Neural crest cell (in vitro differentiated cells): ENCODE measurements around the gene USH1G. TPM values are rescaled to one million over a fixed set of nuclear protein-coding genes. Genes with fewer than 3 reads are reported as not detected.
A peak's percentile ranks its signal among the peaks of the same experiment; 100 is the strongest.

Source experiments
- DNase-seq: peaks from one replicate; pipeline ENCODE4 v3.0.0; 2021; ENCODE audit warnings: low read depth, mixed read lengths, low spot score
- H3K27ac Mint-ChIP-seq: one replicate; pipeline ENCODE4 v1.8.0; 2021; ENCODE audit warnings: mild to moderate bottlenecking, mixed read lengths; ENCODE audit not compliant: unreplicated experiment
- H3K27me3 Mint-ChIP-seq: 2 replicates; pipeline ENCODE4 v1.8.0; 2021; ENCODE audit warnings: low read depth, mild to moderate bottlenecking, mixed read lengths
- H3K36me3 Mint-ChIP-seq: 2 replicates; pipeline ENCODE4 v1.8.0; 2021; ENCODE audit warnings: low read depth, mild to moderate bottlenecking, mixed read lengths
- H3K4me1 Mint-ChIP-seq: 2 replicates; pipeline ENCODE4 v1.8.0; 2021; ENCODE audit warnings: mixed read lengths
- H3K4me3 Mint-ChIP-seq: one replicate; pipeline ENCODE4 v1.8.0; 2021; ENCODE audit warnings: mild to moderate bottlenecking, mixed read lengths
- H3K9me3 Mint-ChIP-seq: 2 replicates; pipeline ENCODE4 v1.8.0; 2021; ENCODE audit warnings: mixed read lengths
- total RNA-seq: library from RNA; stranded (reverse); gene quantifications from 2 replicates; pipeline ENCODE4 v1.2.1, GENCODE V29; 2021
- TF ChIP-seq, protein P1 (sequence below): fragments of 200-600 bp; sonication (generic); conservative IDR thresholded peaks from 2 replicates; pipeline ENCODE4 v1.5.0; 2021; ENCODE audit warnings: antibody characterized with exemption, mild to moderate bottlenecking

Gene USH1G
- total RNA-seq, 1 donor from 2014 or later = not detected

DNA sequence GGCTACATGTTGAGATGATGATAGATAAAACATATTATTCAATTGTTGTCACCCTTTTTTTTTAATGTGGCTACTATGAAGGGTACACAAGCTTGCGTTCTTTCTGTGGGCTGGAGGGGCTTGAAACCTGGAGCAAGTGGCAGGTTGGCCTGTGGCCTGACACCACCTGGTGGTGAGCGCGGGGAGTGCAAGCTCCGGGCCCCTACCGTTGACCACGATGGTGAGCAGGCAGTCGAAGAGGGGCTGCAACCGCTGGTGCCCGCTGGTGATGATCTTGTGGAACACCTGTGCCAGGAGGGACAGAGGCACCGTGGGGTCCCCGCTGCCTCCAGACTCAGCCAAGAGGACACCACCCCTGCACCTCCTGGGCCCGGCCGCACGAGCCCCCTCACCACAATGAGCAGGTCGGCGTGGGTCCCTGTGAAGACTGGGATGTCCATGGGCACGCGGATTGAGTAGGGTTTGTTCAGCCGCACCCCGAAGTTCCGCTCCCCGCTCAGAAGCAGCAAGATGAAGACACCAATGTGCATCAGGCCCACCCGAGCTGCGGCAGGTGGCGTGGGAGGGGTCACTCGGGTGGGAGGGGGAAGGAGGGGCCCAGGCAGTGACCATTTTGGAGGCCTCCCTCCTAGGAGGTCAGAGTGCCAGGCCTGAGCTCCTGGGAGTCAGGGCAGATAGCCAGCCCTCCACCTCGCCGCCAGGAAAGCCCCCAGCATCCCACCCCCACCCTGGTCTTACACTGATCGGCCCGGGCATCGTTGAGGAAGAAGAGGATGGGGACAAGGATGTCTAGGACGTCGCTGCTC, 35.1 kb upstream of the USH1G start:
- Mint-ChIP-seq H3K27me3 (peaks cover 18% of the 10 kb centered on the region), H3K4me3 (no peak overlapping the region), H3K9me3 (no peaks in the 10 kb centered on the region), H3K27ac (no peak overlapping the region), H3K36me3 (no peaks in the 10 kb centered on the region), H3K4me1 (peaks cover 3% of the 10 kb centered on the region)
- TF ChIP-seq, protein P1, sequence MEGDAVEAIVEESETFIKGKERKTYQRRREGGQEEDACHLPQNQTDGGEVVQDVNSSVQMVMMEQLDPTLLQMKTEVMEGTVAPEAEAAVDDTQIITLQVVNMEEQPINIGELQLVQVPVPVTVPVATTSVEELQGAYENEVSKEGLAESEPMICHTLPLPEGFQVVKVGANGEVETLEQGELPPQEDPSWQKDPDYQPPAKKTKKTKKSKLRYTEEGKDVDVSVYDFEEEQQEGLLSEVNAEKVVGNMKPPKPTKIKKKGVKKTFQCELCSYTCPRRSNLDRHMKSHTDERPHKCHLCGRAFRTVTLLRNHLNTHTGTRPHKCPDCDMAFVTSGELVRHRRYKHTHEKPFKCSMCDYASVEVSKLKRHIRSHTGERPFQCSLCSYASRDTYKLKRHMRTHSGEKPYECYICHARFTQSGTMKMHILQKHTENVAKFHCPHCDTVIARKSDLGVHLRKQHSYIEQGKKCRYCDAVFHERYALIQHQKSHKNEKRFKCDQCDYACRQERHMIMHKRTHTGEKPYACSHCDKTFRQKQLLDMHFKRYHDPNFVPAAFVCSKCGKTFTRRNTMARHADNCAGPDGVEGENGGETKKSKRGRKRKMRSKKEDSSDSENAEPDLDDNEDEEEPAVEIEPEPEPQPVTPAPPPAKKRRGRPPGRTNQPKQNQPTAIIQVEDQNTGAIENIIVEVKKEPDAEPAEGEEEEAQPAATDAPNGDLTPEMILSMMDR = peak; percentile 89
- DNase-seq = peak; percentile 98

DNA sequence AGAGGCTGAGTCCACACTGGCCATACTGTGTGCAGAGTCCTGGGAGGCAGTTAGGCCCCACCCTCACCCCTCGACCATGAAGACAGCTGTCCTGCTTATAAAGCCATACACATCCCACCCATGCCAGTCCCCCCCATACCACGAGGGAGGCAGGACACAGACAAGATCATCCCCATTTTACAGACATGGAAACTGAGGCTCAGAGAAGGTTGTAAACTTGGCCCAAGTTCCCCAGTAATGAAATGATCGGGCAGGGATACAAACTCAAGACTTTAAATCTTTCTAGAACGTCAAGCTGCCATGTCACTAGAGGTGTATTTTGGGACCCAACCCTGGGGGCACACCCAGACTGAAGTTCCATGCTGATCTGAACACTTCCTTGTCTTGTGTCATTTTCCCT, 33.0 kb upstream of the USH1G start:
- Mint-ChIP-seq H3K4me3 (no peak overlapping the region), H3K9me3 (no peaks in the 10 kb centered on the region), H3K27ac (no peak overlapping the region), H3K36me3 (no peaks in the 10 kb centered on the region), H3K27me3 (peaks cover 15% of the 10 kb centered on the region), H3K4me1 (no peaks in the 10 kb centered on the region)
- DNase-seq = no peak
- TF ChIP-seq, protein P1 = no peak

DNA sequence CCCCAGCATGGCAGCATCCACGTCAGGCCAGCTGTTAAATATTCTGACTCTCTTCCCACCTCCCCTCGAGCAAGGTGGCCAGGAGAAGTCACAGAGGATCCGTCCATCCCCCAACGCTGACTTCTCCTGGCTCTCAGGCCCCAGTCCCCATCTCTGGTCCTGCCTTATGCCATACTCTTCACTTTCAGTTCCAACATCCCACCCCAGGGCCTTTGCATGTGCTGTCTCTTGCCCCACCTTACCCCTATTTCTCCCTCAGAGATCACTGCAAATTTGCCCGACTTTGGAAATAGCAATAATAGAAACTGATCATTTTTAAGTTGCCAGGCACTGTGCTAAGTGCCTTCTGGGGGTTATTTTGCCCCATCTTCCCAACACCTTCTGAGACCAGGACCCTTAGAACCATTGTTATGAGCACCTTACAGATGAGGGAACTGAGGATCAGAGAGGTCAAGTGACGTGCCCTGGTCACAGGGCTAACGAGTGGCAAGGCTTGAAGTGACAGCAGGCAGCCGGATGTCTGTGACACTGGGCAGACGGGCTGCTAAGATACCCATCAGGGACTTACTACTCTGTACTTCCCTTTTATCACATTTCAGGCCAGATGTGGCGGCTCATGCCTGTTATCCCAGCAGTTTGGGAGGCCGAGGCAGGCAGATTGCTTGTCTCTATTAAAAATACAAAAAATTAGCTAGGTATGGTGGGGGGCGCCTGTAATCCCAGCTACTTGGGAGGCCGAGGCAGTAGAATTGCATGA, 31.8 kb upstream of the USH1G start:
- TF ChIP-seq, protein P1 = no peak
- Mint-ChIP-seq H3K9me3 (no peaks in the 10 kb centered on the region), H3K27me3 (peaks cover 15% of the 10 kb centered on the region), H3K4me3 (no peak overlapping the region), H3K27ac (no peak overlapping the region), H3K4me1 (no peaks in the 10 kb centered on the region), H3K36me3 (no peaks in the 10 kb centered on the region)
- no peak for DNase-seq

- Mint-ChIP-seq H3K9me3 (no peaks in the 10 kb centered on the region), H3K27me3 (peaks cover 9% of the 10 kb centered on the region), H3K27ac (no peak overlapping the region), H3K4me1 (no peaks in the 10 kb centered on the region), H3K36me3 (no peaks in the 10 kb centered on the region), H3K4me3 (no peak overlapping the region)
- TF ChIP-seq, protein P1 = no peak
- DNase-seq = no peak
These were observed 31.1 kb upstream of the USH1G start for GRCh38 chr17:74954115-74954514.

DNA sequence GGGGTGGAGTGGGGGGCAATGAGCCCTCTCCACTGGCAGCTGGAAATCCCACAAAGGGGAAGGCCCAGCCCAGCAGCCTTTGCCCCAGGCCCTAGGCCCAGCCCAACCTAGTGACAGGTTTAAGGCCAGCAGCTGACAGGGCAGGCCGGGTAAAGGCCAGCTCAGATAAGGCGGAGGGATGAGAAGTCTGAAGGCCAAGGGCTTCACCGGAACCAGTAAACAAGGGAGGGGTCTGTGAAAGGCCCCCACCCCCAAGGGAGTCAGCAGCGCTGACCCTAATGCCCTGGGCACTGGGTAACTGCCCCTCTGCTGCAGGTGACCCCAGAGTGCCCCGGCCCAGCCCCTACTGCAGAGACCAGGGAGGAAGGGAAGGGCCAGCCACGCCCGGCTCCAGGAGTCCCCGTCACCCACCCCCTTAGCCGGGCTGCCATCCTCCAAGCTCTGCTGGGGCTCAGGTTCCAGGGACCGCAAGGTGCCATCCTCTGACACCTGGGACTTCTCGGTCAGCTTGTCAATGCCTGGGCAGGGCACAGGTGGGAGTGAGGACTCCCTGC, 30.2 kb upstream of the USH1G start:
- Mint-ChIP-seq H3K9me3 (no peaks in the 10 kb centered on the region), H3K4me3 (no peak overlapping the region), H3K36me3 (no peaks in the 10 kb centered on the region), H3K27ac (no peak overlapping the region), H3K27me3 (peaks cover 8% of the 10 kb centered on the region), H3K4me1 (no peaks in the 10 kb centered on the region)
- no peak for DNase-seq
- TF ChIP-seq, protein P1 = no peak
